Kidney (tissue), 14 donors: ENCODE measurements around the gene UNC13A. TPM values are rescaled to one million over a fixed set of nuclear protein-coding genes. Genes with fewer than 3 reads are reported as not detected.
A peak's percentile ranks its signal among the peaks of the same experiment; 100 is the strongest.

Source experiments
- DNase-seq, 5 donors: peaks; one replicate each; pipeline ENCODE4 v3.0.0-alpha.2; 2013 to 2020
- FAIRE-seq: peaks from 2 replicates; lab custom pipeline; 2012; peaks lifted over from hg19 to GRCh38; lab: Jason Lieb, UNC
- H3K27ac ChIP-seq, 2 donors: one replicate each; pipeline ENCODE4 v1.7.0; 2013; ENCODE audit warnings: low read depth in 2 of 2, low read length in 2 of 2, inconsistent platforms in 1 of 2
- H3K27me3 ChIP-seq: one replicate; pipeline ENCODE4 v1.7.1; 2013; ENCODE audit warnings: low read length, inconsistent platforms; ENCODE audit not compliant: control insufficient read depth, insufficient read depth
- H3K36me3 ChIP-seq, 3 donors: one replicate each; pipeline versions ENCODE4 v1.7.0 to v1.7.1; 2013; ENCODE audit warnings: low read length in 3 of 3, control low read depth in 1 of 3, inconsistent platforms in 1 of 3; ENCODE audit not compliant: insufficient read depth in 3 of 3, control insufficient read depth in 2 of 3
- H3K4me1 ChIP-seq, 3 donors: one replicate each; pipeline versions ENCODE4 v1.7.0 to v1.7.1; 2013; ENCODE audit warnings: low read length in 3 of 3, inconsistent platforms in 1 of 3, low read depth in 1 of 3; ENCODE audit not compliant: control insufficient read depth in 2 of 3, insufficient read depth in 2 of 3
- H3K4me3 ChIP-seq, 3 donors: one replicate each; pipeline versions ENCODE4 v1.7.0 to v1.8.1; 2013; ENCODE audit warnings: low read length in 3 of 3, control low read depth in 1 of 3, inconsistent platforms in 1 of 3
- H3K9ac ChIP-seq, 3 donors: one replicate each; pipeline versions ENCODE4 v1.7.0 to v1.7.1; 2013; ENCODE audit warnings: low read length in 3 of 3, control low read depth in 1 of 3, inconsistent platforms in 1 of 3
- H3K9me3 ChIP-seq, 3 donors: one replicate each; pipeline versions ENCODE4 v1.7.0 to v1.7.1; 2013; ENCODE audit warnings: low read length in 3 of 3, control low read depth in 1 of 3, inconsistent platforms in 1 of 3; ENCODE audit not compliant: control insufficient read depth in 2 of 3, insufficient read depth in 1 of 3
- intact Hi-C: fragments of 100-400 bp; cut with DNase I; formaldehyde crosslinking; loops from one replicate; pipeline ENCODE4 v1.11.1; 2022
- polyA plus RNA-seq: library from polyadenylated mRNA; stranded (reverse); fragments of 350-450 nt; fragmentation: Illumina TruSeq; extraction: RNeasy Lipid Tissue Mini Kit (QIAGEN cat#74804); gene quantifications from one replicate; pipeline ENCODE4 v1.2.3, GENCODE V29; 2014; ENCODE audit warnings: low read depth, low replicate concordance; ENCODE audit not compliant: insufficient read depth
- total RNA-seq: library from RNA; stranded (reverse); fragmentation: NEBNext Ultra II Directional; extraction: Animal tissue kit (Norgen Biotek cat#: 25700); gene quantifications from one replicate; pipeline ENCODE4 v1.2.1, GENCODE V29; 2021
- TF ChIP-seq, protein P1 (sequence below): IDR thresholded peaks from 3 replicates; pipeline ENCODE4 v1.5.1; 2012; ENCODE audit warnings: mild to moderate bottlenecking, moderate library complexity, borderline replicate concordance; ENCODE audit not compliant: insufficient read depth; ENCODE audit errors: extremely low read depth
- donor health status: control.
- donor health status: control.
- donor health status: control.
- donor health status: control.
- donor health status: control.
- donor health status: DM: yes; HTN: yes; CAD: no.
- donor health status: Normal renal cell carcinoma (clear cell type).

The UNC13A gene
- total and polyA plus RNA-seq, 2 donors from 2014 or later = 0.06 to 2.2 TPM

DNA sequence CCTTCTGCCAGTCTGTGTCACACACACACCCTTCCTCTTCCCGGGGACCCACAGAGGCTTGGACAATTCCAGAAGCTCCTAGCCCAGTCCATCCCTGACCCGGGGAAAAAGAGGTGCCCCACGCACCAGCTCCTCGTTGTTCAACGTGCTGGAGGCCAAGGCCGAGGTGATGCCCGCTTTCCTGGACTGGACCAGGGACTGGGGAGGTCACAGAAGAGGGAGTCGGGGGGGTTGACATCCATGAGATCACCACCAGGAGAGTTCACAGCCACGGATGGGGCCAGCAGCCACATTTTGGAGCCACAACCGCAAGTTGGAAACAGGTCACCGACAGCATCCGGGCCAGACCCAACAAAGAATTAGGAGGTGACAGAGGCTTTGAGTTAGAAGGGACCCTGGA is 39.4 kb downstream of the UNC13A start:
- FAIRE-seq (no peak), DNase-seq (peak in 1 of 5 donors; percentile 46)
- H3K27me3 ChIP-seq = no peaks in the 10 kb centered on the region
- H3K9me3 ChIP-seq = no peaks in the 10 kb centered on the region
- no peaks in the 10 kb centered on the region for H3K36me3 ChIP-seq
- no peaks in the 10 kb centered on the region for H3K4me1 ChIP-seq
- H3K9ac ChIP-seq = no peak overlapping the region
- intact Hi-C loops = no loop called here
- H3K4me3 ChIP-seq = no peak overlapping the region
- TF ChIP-seq, protein P1, sequence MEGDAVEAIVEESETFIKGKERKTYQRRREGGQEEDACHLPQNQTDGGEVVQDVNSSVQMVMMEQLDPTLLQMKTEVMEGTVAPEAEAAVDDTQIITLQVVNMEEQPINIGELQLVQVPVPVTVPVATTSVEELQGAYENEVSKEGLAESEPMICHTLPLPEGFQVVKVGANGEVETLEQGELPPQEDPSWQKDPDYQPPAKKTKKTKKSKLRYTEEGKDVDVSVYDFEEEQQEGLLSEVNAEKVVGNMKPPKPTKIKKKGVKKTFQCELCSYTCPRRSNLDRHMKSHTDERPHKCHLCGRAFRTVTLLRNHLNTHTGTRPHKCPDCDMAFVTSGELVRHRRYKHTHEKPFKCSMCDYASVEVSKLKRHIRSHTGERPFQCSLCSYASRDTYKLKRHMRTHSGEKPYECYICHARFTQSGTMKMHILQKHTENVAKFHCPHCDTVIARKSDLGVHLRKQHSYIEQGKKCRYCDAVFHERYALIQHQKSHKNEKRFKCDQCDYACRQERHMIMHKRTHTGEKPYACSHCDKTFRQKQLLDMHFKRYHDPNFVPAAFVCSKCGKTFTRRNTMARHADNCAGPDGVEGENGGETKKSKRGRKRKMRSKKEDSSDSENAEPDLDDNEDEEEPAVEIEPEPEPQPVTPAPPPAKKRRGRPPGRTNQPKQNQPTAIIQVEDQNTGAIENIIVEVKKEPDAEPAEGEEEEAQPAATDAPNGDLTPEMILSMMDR = no peak
- H3K27ac ChIP-seq = no peak overlapping the region

DNA sequence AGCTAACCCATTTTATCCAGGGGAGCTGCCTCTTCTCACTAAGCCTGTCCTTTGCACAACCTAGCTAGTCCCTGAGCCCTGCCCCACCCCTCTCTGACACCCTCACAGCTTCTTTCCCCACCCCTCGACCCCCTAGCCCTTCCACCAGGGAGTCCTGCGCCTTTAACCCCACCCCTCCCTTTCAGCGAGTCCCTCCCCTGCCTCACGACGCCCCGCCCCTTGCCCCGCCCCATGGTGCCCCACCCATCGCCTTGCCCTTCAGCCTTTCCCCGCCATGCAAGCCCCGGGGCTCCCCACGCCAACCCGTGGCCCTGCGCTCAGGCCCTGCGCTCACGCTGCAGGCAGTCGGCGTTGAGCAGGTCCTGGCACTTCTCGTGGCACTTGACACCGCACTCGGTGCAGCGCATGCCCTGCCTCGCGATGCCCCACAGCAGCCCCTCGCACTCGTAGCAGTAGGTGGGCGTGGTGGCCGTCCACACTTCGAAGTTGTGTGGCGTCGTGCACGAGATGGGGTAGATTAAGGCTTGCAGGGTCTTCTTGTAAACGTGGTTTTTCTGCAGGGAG is 40.0 kb downstream of the UNC13A start:
- Histone ChIP-seq H3K9me3 (no peaks in the 10 kb centered on the region), H3K36me3 (no peaks in the 10 kb centered on the region), H3K4me1 (no peaks in the 10 kb centered on the region), H3K4me3 (no peak overlapping the region), H3K9ac (no peak overlapping the region), H3K27me3 (no peaks in the 10 kb centered on the region), H3K27ac (no peak overlapping the region)
- FAIRE-seq = no peak
- TF ChIP-seq, protein P1 = no peak
- intact Hi-C loops = no loop called here
- peak in 1 of 5 donors; percentile 41 for DNase-seq

DNA sequence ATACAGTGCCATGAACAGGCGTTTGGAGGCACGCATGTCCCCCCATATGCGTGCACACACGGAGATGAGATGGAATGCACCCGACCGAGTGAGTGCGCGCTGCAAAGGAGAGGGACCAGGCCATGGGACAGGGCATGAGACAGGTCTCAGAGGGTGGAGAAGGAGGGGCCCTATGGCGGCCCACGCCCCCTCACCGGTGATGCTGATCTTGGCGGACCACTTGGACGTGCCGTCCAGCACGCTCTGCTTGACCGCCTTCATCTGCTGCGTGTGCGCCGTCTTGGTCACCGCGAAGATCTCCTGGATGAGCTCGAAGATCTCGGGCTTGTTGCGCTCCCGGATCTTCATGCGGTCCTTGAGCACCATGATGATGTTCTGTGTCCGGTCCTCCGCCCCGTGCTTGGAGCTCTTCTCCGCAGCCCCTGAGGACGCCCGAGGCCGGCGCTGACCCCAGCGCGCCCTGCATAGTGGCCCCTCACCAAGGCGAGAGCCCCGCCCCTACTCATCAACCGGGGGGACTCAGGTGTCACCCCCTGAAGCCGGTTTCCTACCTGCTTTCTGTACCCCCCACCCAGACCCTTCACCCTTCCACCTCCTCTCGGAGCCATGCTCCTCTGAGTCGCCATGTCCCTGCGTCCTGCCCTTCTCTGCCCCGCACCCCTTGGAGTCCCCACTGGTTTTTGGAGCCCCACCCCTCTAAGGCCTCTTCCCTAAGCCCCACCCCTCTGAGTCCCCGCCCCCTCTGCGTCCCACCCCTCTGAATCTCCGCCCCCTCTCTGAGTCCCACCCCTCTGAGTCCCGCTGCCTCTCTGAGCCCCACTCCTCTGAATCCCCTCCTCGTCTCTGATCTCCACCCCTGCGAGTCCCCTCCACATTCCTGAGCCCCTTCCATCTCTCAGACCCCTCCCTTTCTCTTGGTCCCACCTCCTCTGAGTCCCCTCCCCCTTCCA is 40.8 kb downstream of the UNC13A start:
- Histone ChIP-seq H3K27me3 (no peaks in the 10 kb centered on the region), H3K4me1 (no peaks in the 10 kb centered on the region), H3K27ac (no peak overlapping the region), H3K9me3 (no peaks in the 10 kb centered on the region), H3K36me3 (no peaks in the 10 kb centered on the region), H3K9ac (no peak overlapping the region), H3K4me3 (no peak overlapping the region)
- no peak for FAIRE-seq
- DNase-seq = peak in 1 of 5 donors; percentile 55
- TF ChIP-seq, protein P1 = no peak
- intact Hi-C loops = no loop called here
